NCI-H187 treated with DMSO at 0.1 percent for 48 hours (cell line): ENCODE data around the gene DMD.

Experiments used
- DNase-seq: peaks from one replicate; lab custom pipeline; 2025; lab: John Stamatoyannopoulos, UW

The DMD gene

DNA sequence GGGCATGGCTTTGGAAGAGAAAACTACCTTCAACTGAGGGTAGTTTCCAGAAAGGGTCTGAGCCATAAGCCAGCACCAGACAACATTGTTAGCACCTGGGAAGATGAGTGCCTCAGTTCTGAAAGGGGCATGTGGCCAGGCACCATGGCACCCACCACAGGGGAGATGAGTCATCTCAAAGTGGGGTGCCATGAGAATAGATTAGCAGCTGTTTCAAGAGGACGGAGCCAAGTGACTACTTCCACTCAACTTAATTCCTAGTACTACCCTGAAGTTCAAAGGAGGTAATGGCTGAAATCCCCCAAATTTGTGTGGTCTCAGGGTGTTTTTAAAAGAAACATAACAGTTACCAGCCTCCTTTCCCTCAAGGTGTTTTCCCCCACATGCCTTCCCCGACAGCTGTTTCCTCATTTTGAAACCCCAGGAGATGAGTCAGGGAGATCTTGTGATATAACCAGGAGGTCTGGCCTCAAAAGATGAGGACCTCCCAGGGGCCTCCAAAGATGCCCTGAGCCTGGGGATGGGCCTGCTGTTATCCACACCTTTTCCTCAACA, 2111.7 kb downstream of the DMD start:
- no peak for DNase-seq

DNA sequence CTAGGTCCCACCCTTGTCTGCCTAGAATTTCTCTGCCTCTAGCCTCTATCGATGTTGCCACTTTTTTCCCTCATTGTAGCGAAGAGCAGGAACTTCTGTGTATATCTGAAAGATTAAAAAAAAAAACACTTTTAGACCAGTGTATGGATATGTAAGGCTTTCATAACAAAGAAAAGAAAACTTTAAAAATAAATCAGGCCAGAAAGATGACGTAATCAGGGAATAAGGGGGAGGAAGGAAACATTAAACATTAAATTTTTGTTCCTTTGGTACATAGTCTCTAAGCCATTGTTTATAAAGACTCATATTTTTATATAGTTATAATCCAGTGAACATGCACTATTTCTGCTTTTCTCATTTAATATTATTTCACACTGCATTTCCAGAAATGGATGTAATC, 2113.3 kb downstream of the DMD start:
- DNase-seq: no peak

- DNase-seq: no peak
Measured at GRCh38 chrX:31093639-31093975, 2117.7 kb downstream of the DMD start.

GRCh38 chrX:31092970-31093638, 2118.2 kb downstream of the DMD start:
- DNase-seq: no peak

DNA sequence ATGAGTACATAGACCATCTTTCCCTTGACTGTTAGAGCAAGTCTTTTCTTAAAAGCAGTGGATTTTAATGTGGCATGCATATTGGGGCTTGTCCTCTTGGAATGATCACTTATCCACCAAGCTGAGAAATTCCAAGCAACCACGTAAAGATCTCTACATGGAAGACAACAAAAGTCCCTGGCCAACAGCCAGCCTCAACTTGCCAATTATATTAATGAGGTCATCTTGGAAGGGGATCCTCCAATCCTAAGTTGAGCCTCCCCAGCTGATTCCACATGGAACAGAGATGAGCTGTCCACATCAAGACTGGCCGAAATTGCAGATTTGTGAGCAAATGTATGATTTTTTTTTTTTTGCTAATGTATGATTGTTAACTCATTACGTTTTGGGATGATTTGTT, 2118.9 kb downstream of the DMD start:
- no peak for DNase-seq

DNA sequence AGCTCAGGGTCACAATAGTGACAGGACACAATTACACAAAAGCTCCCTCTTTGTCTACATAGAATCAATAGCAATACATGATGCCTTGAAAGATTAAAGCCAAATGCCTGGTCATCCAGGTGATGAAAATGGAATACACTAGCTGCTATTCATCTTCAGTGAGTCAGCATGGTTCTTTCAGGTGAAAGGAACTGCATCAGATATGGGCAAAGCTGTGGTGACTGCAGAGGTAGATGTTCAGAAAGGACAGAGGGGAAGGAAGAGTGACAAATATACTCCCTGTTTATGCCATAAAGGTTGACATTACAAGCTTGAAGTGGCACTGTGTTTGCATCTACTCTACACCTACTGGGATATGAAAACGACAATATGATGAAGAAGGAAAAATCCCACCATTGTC, 2119.5 kb downstream of the DMD start:
- no peak for DNase-seq

GRCh38 chrX:31074522-31074921, 2136.8 kb downstream of the DMD start:
- DNase-seq: no peak

DNA sequence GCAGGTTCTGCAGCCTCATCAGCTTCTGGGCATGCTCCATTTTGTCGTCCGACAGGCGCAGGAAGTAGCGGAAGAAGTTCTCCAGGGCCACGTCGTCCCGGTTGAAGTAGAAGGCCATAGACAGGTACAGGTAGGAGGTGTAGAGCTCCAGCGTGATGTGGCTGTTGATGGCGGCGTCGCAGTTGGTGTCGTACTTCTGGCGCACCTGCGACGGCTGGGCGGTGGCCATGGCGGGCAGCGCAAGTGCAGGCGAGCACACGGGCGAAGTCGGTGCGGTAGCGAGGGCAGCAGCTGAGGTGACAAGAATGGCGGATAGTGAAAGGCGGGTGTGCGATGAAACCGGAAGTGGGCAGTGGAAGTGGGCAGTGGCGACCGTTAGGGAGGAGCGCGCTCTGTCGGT, 2139.6 kb downstream of the DMD start, which contains the start of gene FTHL17:
Gene FTHL17, minus strand, starts transcription at position 317 of the 400 bp plus-strand sequence. Its CDS starts 88 bp downstream, at position 229.
- no peak for DNase-seq

GRCh38 chrX:31071262-31071661, 2140.1 kb downstream of the DMD start:
- DNase-seq: no peak

DNA sequence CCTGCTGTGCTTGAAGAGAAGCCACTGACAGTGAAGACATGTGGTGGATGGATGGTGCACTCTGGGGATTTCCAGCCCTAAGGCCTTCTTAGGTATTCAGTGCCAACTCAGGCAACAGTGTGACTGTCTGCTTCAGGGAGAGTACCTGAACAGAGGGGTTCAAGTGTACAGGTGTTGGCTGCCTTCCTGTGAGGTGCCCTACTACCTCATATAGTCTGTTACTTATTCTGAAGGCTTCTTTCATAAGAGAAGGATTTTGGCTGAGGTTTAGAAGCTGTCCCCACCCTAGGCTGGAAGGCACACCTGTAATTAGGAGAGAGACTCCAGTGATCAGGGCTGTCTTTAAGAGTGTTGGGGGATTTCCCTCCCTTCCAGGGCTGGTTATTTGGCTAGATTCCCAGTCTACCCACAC, 2141.3 kb downstream of the DMD start:
- DNase-seq: no peak
